AG10803 (cell line): ENCODE results near the gene UNC13D.
"Not testable (repeated sequence)": the region's sequence is repeated elsewhere in the genome, so short reads cannot be mapped to it uniquely, and the experiment has no call there.

Experiments
- DNase-seq: peaks from one replicate; pipeline ENCODE4 v3.0.0; 2010; ENCODE audit warnings: low read depth
- H3K4me3 ChIP-seq: 2 replicates; pipeline ENCODE4 v1.5.1; 2011; ENCODE audit warnings: mild to moderate bottlenecking, low read length, control low read depth
- CTCF ChIP-seq: conservative IDR thresholded peaks from 2 replicates; pipeline ENCODE4 v1.5.1; 2011; ENCODE audit warnings: mild to moderate bottlenecking, low read length, control low read depth, inconsistent platforms

Gene UNC13D

GRCh38 chr17:75888484-75888883 lies 44.3 kb upstream of the UNC13D start:
- no peak for TF ChIP-seq CTCF
- no peak overlapping the region for H3K4me3 ChIP-seq
- no peak for DNase-seq

GRCh38 chr17:75885860-75886259 lies 41.7 kb upstream of the UNC13D start:
- not testable (repeated sequence) for H3K4me3 ChIP-seq

GRCh38 chr17:75885431-75885830 lies 41.2 kb upstream of the UNC13D start:
- TF ChIP-seq CTCF: no peak
- no peak overlapping the region for H3K4me3 ChIP-seq
- DNase-seq: no peak

More at GRCh38 chr17:75885860-75886259, 41.7 kb upstream of the UNC13D start:
- not testable (repeated sequence) for DNase-seq

- DNase-seq: no peak
- no peak overlapping the region for H3K4me3 ChIP-seq
- no peak for TF ChIP-seq CTCF
Measured at GRCh38 chr17:75881678-75882454, 37.7 kb upstream of the UNC13D start.

GRCh38 chr17:75880266-75880665 lies 36.1 kb upstream of the UNC13D start:
- no peak for TF ChIP-seq CTCF
- DNase-seq: no peak
- H3K4me3 ChIP-seq: no peak overlapping the region

GRCh38 chr17:75878174-75878998 lies 34.2 kb upstream of the UNC13D start, which contains the start of gene TRIM47:
Gene TRIM47, minus strand, starts transcription at chr17:75878581. Its CDS starts 33 bp downstream, at chr17:75878548.
- H3K4me3 ChIP-seq: peak within 1 kb of the TSS; percentile 58
- DNase-seq: peak; percentile 37
- peak; percentile 29; the same call in 1 of the 2 replicates for TF ChIP-seq CTCF

GRCh38 chr17:75877752-75878173 lies 33.6 kb upstream of the UNC13D start:
- TF ChIP-seq CTCF: peak; percentile 29
- peak overlapping the region; percentile 58 for H3K4me3 ChIP-seq
- peak; percentile 58 for DNase-seq
